ENCODE data around the gene TMEM134.
"Not testable (repeated sequence)": the region's sequence is repeated elsewhere in the genome, so short reads cannot be mapped to it uniquely, and the experiment has no call there.

TMEM134 gene

DNA sequence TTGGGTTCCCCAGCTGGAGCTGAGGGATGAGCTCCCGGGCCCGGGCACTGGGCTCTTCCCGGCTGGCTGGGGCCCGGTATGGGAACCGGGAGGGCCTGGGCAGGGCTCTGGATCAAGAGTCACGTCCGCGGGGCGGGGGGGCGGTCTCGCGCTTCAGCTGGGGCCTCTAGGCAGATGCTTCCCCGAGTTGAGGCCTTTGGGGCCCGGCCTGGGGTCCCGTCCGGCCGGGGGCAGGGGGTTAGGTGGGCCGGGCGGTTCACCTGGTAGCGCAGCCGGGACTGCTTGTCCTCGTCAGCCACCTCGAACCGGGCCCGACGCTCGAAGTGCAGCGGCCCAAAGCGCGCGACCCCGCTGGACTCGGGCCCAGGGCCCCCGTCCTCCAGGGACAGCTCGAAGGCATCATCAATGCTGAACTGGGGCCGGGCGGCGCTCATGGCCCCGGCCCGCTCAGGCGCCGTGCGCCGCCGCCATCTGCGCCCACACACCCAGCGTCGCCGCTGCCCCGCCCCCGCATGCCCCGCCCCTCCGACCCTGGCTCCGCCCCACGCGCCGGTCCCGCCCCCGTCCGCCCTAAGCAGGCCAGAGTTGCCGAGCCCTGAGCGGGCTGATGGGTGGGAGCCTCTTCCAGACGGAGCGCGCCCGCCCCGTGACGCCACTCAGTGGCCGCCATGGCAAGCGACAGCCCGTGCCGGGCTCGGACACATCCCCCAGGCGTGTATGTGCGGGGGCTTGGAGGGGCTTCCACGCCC, at the start of gene TMEM134:
Gene TMEM134 (minus strand): TSS at position 493 of the 749 bp plus-strand sequence. CDS start 59 bp downstream, at position 434.
- peak; percentile 71 to 76 for DNase-seq (ENCODE audit: low read depth in 2 of 2)

GRCh38 chr11:67517784-67518552, 48.9 kb upstream of the TMEM134 start:
- no peak for DNase-seq (ENCODE audit: low read depth in 2 of 2)

DNA sequence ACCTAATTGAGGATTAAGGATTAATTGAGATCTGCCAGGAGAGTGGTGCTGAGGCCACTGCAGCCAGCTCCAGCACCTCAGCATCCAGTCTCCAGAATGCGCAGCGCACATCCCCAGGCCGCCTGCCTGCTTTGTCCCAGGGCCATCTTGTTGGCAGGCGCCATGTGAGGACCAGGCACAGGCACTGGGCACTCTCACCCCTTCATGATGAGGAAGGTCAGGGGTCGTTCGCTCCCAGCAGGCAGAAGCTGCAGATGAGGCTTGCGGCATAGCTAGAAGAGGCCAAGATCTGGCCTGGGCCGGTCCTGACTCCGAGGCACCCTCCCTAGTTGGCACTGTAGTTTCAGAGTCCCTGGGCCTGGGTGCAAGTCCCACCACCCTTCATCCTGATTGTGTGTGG, 47.8 kb upstream of the TMEM134 start:
- DNase-seq (ENCODE audit: low read depth in 2 of 2): no peak

GRCh38 chr11:67514116-67514515, 45.1 kb upstream of the TMEM134 start:
- no peak for DNase-seq (ENCODE audit: low read depth in 2 of 2)

- DNase-seq (ENCODE audit: low read depth in 2 of 2): not testable (repeated sequence)
These were observed 42.5 kb upstream of the TMEM134 start for GRCh38 chr11:67511558-67511957.

GRCh38 chr11:67510023-67510345, 40.9 kb upstream of the TMEM134 start:
- DNase-seq (ENCODE audit: low read depth in 2 of 2): no peak

- DNase-seq (ENCODE audit: low read depth in 2 of 2): peak; percentile 88 to 90
These were observed 39.6 kb upstream of the TMEM134 start for GRCh38 chr11:67508486-67509121.

- peak; percentile 99 for DNase-seq (ENCODE audit: low read depth in 2 of 2)
These were observed 38.9 kb upstream of the TMEM134 start, which contains the start of gene CDK2AP2 for GRCh38 chr11:67507864-67508485. Gene CDK2AP2, minus strand, starts transcription at chr11:67508162. Its CDS starts 80 bp downstream, at chr11:67508082.

DNA sequence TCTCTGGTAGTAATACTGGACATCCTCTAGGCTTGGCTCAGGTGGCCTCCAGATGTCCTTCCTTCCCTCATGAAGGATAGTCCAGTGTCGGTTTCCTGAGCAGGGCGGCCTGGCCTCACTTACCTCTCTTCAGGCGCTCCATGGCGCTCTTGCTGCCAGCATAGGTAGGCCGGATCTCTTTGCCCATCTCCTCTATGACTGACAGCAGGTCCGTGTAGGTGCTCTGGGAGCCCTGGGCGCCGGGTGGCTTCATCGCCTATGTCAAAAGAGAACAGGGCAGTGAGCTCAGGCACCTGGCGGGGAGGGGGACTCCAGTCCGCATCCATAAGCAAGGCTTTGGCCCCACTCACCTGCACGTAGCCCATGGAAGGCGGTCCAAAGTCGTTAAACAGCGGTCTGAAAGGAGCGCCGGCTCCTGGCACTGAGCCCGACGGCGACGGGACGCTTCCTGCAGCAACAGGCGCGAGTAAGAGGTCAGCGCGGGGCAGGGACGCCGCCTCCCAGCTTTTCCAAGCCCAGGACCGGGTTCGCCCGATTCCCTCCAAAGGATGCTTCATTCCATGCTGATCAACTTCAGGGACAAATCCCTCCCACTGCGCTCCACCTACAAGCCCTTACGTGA, 38.3 kb upstream of the TMEM134 start:
- DNase-seq (ENCODE audit: low read depth in 2 of 2): peak; percentile 15 to 18

- no peak for DNase-seq (ENCODE audit: low read depth in 2 of 2)
These were observed 37.5 kb upstream of the TMEM134 start for GRCh38 chr11:67506426-67507051.

DNA sequence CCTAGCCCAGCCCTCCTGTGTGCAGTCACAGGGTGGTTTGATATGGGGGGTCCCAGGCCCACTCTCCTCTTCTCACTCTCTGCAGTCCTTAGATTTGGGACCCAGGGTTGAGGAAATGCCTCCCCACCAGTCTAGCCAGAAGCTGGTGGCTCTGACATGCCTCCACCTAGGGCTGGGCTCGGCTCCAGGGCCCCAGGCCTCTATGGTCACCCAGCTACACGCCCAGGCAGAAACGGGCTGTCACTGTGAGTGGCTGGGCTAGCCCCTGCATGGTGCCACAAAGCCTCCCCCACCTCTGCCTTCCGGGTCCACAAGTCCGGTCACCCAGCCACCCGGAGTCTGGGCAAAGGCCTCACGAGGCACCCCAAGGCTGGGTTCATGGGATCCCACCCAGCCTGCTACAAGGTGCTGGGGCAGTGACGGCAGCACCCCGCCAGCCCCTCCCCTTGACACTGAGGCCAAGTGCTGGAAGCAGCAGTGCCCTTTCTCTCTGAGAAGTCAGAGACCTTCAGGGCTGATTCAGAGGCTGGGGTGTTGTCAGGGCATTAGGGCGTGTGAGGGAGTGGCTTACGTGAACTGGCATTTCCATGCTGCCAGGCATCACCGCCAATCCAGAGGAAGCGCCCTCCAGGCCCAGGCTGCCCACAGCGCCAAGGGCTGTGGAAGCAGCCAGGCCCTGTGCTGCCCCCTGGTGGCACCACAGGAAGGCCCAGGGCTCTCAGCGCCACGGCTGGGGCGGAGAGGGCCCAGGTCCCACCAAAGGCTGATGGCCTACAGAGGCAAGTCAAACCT, 36.8 kb upstream of the TMEM134 start:
- peak; percentile 28 to 34 for DNase-seq (ENCODE audit: low read depth in 2 of 2)

DNA sequence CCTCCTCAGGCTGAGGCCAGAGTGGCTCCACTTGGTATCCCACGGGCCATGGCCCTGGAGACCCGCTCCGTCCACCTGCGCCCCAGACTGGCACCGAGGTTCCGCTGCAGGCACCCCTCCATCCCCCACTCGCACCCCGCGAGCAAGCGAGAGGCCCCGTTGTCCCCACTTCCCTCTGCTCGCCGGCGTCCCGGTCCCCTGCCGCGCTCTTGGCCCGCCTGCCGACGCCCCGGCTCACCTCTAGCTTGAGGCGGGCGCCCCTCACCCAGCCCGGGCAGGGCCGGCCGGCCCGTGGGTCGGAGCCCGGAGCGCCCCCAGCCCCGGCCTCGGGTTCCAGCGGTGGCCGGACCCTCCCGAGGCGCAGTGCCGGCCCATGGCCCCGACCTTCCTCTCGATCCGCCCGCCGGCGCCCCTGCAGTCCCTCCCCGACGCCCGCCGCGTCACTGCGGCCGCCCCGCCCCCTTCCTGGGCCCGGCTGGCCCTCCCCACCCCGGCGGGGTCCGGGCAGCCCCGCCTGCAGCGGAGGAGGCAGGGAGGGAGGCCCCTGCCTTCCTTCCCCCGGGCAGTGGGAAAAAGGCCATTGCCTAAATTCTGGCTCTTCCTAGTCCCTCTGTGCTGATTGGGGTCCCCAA, 36.0 kb upstream of the TMEM134 start, which contains the start of gene PITPNM1:
Gene PITPNM1 (minus strand): TSS at position 414 of the 632 bp plus-strand sequence. CDS start 1,183 bp downstream, outside the sequence.
- DNase-seq (ENCODE audit: low read depth in 2 of 2): no peak

DNA sequence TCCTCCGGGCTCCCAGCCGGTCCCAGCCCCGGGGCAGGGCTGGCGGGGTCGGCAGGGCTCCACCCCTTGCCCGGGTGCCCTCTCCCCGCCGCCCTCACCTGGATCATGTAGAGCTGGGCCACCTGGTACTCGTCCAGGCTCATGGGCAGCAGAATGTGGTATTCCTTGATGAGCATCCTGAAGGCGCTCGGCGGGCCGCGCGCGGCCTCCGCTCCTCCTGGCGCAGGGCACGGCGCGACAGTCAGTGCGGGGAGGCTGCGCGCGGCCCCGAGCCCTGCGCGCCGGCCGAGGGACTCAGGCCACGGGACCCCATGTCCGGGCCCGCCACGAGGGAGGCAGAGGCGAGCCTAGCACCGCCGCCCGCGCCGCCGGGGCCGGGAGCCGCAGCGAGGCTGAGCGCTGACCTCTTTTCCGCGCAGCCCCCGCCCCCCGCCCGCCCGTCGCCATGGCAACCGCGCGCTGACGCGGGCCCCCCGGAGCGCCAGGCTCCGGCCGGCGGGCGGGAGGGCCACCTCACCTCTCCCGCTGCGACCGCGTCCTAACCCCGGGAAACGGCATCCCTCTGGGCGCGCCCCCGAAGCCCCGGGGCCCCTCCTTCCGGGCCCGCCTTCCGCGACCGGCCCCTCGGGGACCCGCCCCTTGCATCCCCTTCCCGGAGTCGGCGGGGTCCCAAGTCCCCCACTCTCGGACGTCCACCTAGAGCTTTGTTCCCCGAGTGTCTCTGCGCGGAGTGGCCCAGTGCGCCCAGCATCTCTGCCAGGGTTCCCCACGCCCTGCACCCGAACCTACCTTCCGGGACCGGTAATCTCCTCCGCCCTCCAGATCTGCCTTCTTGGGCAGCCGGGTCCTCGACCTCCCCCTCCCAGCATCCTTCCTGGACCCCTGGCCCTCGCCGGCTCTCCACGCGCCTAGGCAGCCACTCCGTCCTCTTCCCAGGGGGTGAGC, 35.2 kb upstream of the TMEM134 start:
- no peak for DNase-seq (ENCODE audit: low read depth in 2 of 2)

- no peak for DNase-seq (ENCODE audit: low read depth in 2 of 2)
These were observed 34.3 kb upstream of the TMEM134 start for GRCh38 chr11:67503119-67504004.

DNA sequence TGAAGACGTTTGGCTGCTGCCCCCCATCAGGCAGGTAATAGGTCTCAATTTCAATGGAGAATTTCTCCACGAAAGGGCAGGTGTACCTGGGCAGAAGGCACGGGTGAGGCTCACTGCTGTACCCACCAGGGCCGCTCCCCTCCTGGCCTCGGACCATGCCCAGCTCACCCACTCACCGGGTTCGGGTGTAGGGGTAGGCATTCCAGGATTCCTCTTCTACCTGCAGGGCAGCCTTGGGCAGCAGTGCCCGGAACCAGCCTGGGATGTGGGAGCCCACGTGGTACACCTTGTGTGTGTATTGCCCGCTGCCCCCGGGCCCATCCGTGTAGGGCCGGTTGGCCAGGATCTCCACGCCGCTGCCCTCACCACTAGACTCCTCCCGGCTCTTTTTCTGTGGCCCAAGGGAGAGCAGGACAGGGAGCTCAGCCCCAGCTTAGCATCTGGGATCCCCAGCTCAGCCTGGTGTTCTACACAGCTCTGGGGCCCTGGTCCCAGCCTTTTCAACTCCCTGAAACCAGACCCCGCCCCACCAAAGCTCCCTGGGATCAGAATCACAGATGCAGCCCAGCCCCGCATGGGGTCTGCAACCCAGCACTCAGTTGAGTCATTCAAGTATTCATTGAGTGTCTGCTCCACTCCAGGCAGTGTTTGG, 33.4 kb upstream of the TMEM134 start:
- DNase-seq (ENCODE audit: low read depth in 2 of 2): no peak

DNA sequence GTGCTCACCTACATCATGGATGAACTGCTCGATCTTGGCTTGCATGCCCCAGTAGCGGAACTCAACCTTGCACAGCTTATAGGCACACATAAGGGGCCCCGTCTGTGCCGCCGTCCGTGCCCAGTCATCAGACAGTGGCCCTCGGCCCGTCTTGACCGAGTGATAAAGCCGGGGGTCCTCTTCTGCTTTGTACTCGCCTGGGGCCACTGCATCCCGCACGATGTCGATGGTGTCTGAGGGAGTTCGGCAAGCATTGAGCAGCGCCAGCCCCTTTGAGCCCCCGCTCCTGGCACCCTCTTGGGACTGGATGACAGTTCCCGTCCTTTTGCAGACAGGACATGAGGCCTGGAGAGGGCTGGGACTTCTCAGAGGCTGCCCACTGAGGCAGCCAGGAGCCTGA, 32.8 kb upstream of the TMEM134 start:
- no peak for DNase-seq (ENCODE audit: low read depth in 2 of 2)
